Astrocyte (in vitro differentiated cells and primary cell): ENCODE data around the gene LBX2. TPM values are rescaled to one million over a fixed set of nuclear protein-coding genes. Genes with fewer than 3 reads are reported as not detected.

ENCODE experiments used
- DNase-seq: peaks from one replicate; pipeline ENCODE4 v3.0.0-alpha.2; 2010; ENCODE audit warnings: low read depth
- FAIRE-seq: peaks from 2 replicates; lab custom pipeline; 2011; peaks lifted over from hg19 to GRCh38; lab: Jason Lieb, UNC
- H2AFZ ChIP-seq: 2 replicates; pipeline ENCODE4 v1.6.0; 2012; ENCODE audit warnings: low read depth, low read length, inconsistent platforms
- H3K27ac ChIP-seq: 2 replicates; pipeline ENCODE4 v1.5.1; 2011; ENCODE audit warnings: low read depth, low read length, inconsistent platforms
- H3K27me3 ChIP-seq: 2 replicates; pipeline ENCODE4 v1.6.0; 2011; ENCODE audit warnings: low read length, inconsistent platforms; ENCODE audit not compliant: insufficient read depth
- H3K36me3 ChIP-seq: 2 replicates; pipeline ENCODE4 v1.5.1; 2011; ENCODE audit warnings: low read length, inconsistent platforms; ENCODE audit not compliant: insufficient read depth
- H3K4me1 ChIP-seq: 2 replicates; pipeline ENCODE4 v1.5.1; 2011; ENCODE audit warnings: low read length, inconsistent platforms; ENCODE audit not compliant: insufficient read depth
- H3K4me2 ChIP-seq: 2 replicates; pipeline ENCODE4 v1.6.0; 2012; ENCODE audit warnings: low read length, inconsistent platforms
- H3K4me3 ChIP-seq: 2 replicates; pipeline ENCODE4 v1.5.1; 2011; ENCODE audit warnings: low read depth, mild to moderate bottlenecking, low read length, inconsistent platforms; ENCODE audit not compliant: insufficient read depth
- H3K79me2 ChIP-seq: 2 replicates; pipeline ENCODE4 v1.6.0; 2012; ENCODE audit warnings: mild to moderate bottlenecking, low read length, inconsistent platforms; ENCODE audit not compliant: insufficient read depth
- H3K9ac ChIP-seq: 2 replicates; pipeline ENCODE4 v1.6.0; 2012; ENCODE audit warnings: mild to moderate bottlenecking, low read length, inconsistent platforms
- H3K9me3 ChIP-seq: 2 replicates; pipeline ENCODE4 v1.5.1; 2012; ENCODE audit warnings: low read depth, mild to moderate bottlenecking, low read length, inconsistent platforms; ENCODE audit not compliant: insufficient read depth
- H4K20me1 ChIP-seq: 2 replicates; pipeline ENCODE4 v1.6.0; 2012; ENCODE audit warnings: low read length, inconsistent platforms; ENCODE audit not compliant: insufficient read depth
- H3K27ac Mint-ChIP-seq: one replicate; pipeline ENCODE4 v1.8.0; 2021; ENCODE audit warnings: mild to moderate bottlenecking, mixed read lengths; ENCODE audit not compliant: unreplicated experiment
- H3K27me3 Mint-ChIP-seq: one replicate; pipeline ENCODE4 v1.8.0; 2021; ENCODE audit warnings: low read depth, mixed read lengths; ENCODE audit not compliant: unreplicated experiment
- H3K36me3 Mint-ChIP-seq: one replicate; pipeline ENCODE4 v1.8.0; 2021; ENCODE audit warnings: low read depth, mixed read lengths; ENCODE audit not compliant: unreplicated experiment
- H3K4me1 Mint-ChIP-seq: one replicate; pipeline ENCODE4 v1.8.0; 2021; ENCODE audit warnings: low read depth, mixed read lengths; ENCODE audit not compliant: unreplicated experiment
- H3K4me3 Mint-ChIP-seq: one replicate; pipeline ENCODE4 v1.8.0; 2021; ENCODE audit warnings: mild to moderate bottlenecking, moderate library complexity, mixed read lengths; ENCODE audit not compliant: unreplicated experiment
- H3K9me3 Mint-ChIP-seq: one replicate; pipeline ENCODE4 v1.8.0; 2021; ENCODE audit warnings: mild to moderate bottlenecking, mixed read lengths; ENCODE audit not compliant: unreplicated experiment
- EZH2 ChIP-seq: IDR thresholded peaks from 2 replicates; pipeline ENCODE4 v1.6.1; 2012; ENCODE audit warnings: mild to moderate bottlenecking, low read length, inconsistent platforms; ENCODE audit not compliant: insufficient read depth
- total RNA-seq: library from RNA; stranded (reverse); gene quantifications from 2 replicates; pipeline ENCODE4 v1.2.1, GENCODE V29; 2021
- TF ChIP-seq, protein P1 (sequence below): IDR thresholded peaks from 2 replicates; pipeline ENCODE4 v1.5.1; 2011; ENCODE audit warnings: low read depth, mild to moderate bottlenecking, inconsistent platforms, low read length, moderate library complexity; ENCODE audit not compliant: insufficient read depth

Gene LBX2
- total RNA-seq, 1 donor from 2014 or later, result 1.0 TPM

- Mint-ChIP-seq H3K27ac (no peak overlapping the region), H3K9me3 (no peaks in the 10 kb centered on the region), H3K36me3 (peaks cover 9% of the 10 kb centered on the region), H3K27me3 (peaks cover 57% of the 10 kb centered on the region), H3K4me3 (peak overlapping the region; percentile 83), H3K4me1 (peaks cover 25% of the 10 kb centered on the region)
- Histone ChIP-seq H3K36me3 (peaks cover 4% of the 10 kb centered on the region), H3K27me3 (peaks cover 42% of the 10 kb centered on the region), H3K4me1 (peaks cover 52% of the 10 kb centered on the region), H3K79me2 (peaks cover 17% of the 10 kb centered on the region), H3K4me2 (peak overlapping the region; percentile 93), H3K4me3 (no peak overlapping the region), H3K9ac (no peak overlapping the region), H3K9me3 (no peaks in the 10 kb centered on the region), H2AFZ (no peak overlapping the region), H3K27ac (no peak overlapping the region), H4K20me1 (peaks cover 7% of the 10 kb centered on the region)
- TF ChIP-seq, protein P1, sequence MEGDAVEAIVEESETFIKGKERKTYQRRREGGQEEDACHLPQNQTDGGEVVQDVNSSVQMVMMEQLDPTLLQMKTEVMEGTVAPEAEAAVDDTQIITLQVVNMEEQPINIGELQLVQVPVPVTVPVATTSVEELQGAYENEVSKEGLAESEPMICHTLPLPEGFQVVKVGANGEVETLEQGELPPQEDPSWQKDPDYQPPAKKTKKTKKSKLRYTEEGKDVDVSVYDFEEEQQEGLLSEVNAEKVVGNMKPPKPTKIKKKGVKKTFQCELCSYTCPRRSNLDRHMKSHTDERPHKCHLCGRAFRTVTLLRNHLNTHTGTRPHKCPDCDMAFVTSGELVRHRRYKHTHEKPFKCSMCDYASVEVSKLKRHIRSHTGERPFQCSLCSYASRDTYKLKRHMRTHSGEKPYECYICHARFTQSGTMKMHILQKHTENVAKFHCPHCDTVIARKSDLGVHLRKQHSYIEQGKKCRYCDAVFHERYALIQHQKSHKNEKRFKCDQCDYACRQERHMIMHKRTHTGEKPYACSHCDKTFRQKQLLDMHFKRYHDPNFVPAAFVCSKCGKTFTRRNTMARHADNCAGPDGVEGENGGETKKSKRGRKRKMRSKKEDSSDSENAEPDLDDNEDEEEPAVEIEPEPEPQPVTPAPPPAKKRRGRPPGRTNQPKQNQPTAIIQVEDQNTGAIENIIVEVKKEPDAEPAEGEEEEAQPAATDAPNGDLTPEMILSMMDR, result no peak
- TF ChIP-seq EZH2, result no peak
- DNase-seq (no peak), FAIRE-seq (no peak)
Observed at GRCh38 chr2:74501335-74502071, 2.1 kb upstream of the LBX2 start.

DNA sequence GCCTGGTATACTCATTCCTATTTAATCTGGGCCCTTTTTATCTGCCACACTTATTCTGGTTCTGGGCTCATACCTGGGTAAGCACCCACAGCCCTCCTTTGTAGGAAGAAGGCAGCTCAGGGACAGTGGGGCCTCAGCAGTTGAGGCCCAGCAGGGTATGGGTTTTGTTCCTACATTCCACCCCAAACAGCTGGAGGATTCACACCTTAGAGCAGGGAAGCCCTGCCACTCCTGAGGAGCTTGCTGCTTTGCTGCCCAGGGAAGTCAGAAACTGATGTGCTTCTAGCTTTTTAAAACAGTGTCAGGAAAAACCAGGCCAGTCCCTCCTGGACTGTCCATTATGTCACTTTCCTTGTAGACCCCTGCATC lies 1.2 kb upstream of the LBX2 start:
- peaks cover 42% of the 10 kb centered on the region for H3K27me3 ChIP-seq
- H3K9me3 ChIP-seq, result no peaks in the 10 kb centered on the region
- H3K4me1 ChIP-seq, result peaks cover 45% of the 10 kb centered on the region
- Mint-ChIP-seq H3K27ac (no peak overlapping the region), H3K36me3 (peaks cover 7% of the 10 kb centered on the region), H3K27me3 (peaks cover 66% of the 10 kb centered on the region), H3K9me3 (no peaks in the 10 kb centered on the region), H3K4me1 (peaks cover 19% of the 10 kb centered on the region), H3K4me3 (no peak overlapping the region)
- no peak overlapping the region for H3K9ac ChIP-seq
- no peak overlapping the region for H2AFZ ChIP-seq
- peaks cover 4% of the 10 kb centered on the region for H3K36me3 ChIP-seq
- no peak overlapping the region for H3K4me3 ChIP-seq
- H3K4me2 ChIP-seq, result no peak overlapping the region
- DNase-seq (no peak), FAIRE-seq (no peak)
- peaks cover 10% of the 10 kb centered on the region for H3K79me2 ChIP-seq
- no peak overlapping the region for H3K27ac ChIP-seq
- TF ChIP-seq EZH2, result no peak
- TF ChIP-seq, protein P1, result no peak
- peaks cover 3% of the 10 kb centered on the region for H4K20me1 ChIP-seq

- no peak overlapping the region for H3K4me3 Mint-ChIP-seq
Observed at GRCh38 chr2:74499940-74500577, 656 bp upstream of the LBX2 start.

More at GRCh38 chr2:74499940-74500577, 656 bp upstream of the LBX2 start:
- H3K27ac Mint-ChIP-seq, result no peak overlapping the region
- Histone ChIP-seq H3K79me2 (peaks cover 5% of the 10 kb centered on the region), H3K4me2 (peak overlapping the region; percentile 85), H2AFZ (no peak overlapping the region), H3K27me3 (peaks cover 42% of the 10 kb centered on the region), H3K9ac (no peak overlapping the region), H3K9me3 (no peaks in the 10 kb centered on the region), H4K20me1 (no peaks in the 10 kb centered on the region), H3K36me3 (peaks cover 4% of the 10 kb centered on the region), H3K4me1 (peaks cover 40% of the 10 kb centered on the region), H3K27ac (no peak overlapping the region), H3K4me3 (peak overlapping the region; percentile 5)
- H3K4me1 Mint-ChIP-seq, result peaks cover 17% of the 10 kb centered on the region
- H3K27me3 Mint-ChIP-seq, result peaks cover 68% of the 10 kb centered on the region
- DNase-seq, result no peak
- peaks cover 9% of the 10 kb centered on the region for H3K36me3 Mint-ChIP-seq
- FAIRE-seq, result no peak
- no peak for TF ChIP-seq EZH2
- TF ChIP-seq, protein P1, result no peak
- no peaks in the 10 kb centered on the region for H3K9me3 Mint-ChIP-seq
